GM12878 (cell line): ENCODE results near the gene LMO2. TPM values are rescaled to one million over a fixed set of nuclear protein-coding genes. Genes with fewer than 3 reads are reported as not detected.

Experiments
- ATAC-seq: fragments of 200-7000 bp; cut with Tn5 transposase; 3 replicates; pipeline ENCODE4 v1.9.1; 2020; ENCODE audit warnings: mild to moderate bottlenecking, moderate library complexity
- BruUV-seq: library from RNA; stranded (reverse); fragments of 400-500 nt; replicated peaks from 2 replicates; lab custom pipeline; 2021; lab: Mats Ljungman, UMichigan
- CTCF ChIA-PET: fragments of 300-600 bp; sonication (Branson Sonifier 250); formaldehyde crosslinking; extraction: SDS; loops from one replicate; lab custom pipeline; 2021; ENCODE audit warnings: inconsistent platforms; lab: Yijun Ruan, JAX
- POLR2A ChIA-PET: fragments of 350-600 bp; formaldehyde crosslinking; extraction: SDS; loops from one replicate; lab custom pipeline; 2021; ENCODE audit warnings: inconsistent platforms; lab: Charles Lee
- RAD21 ChIA-PET: fragments of 300-600 bp; sonication (Branson Sonifier 250); formaldehyde crosslinking; loops from one replicate; lab custom pipeline; 2023; ENCODE audit warnings: antibody characterized with exemption; ENCODE audit not compliant: unreplicated experiment; lab: Charles Lee
- SMC1A ChIA-PET: fragments of 300-600 bp; sonication (Branson Sonifier 250); formaldehyde crosslinking; loops from one replicate; lab custom pipeline; 2023; ENCODE audit not compliant: unreplicated experiment, uncharacterized antibody; lab: Charles Lee
- DNase-seq: peaks from one replicate; pipeline ENCODE4 v3.0.0-alpha.2; 2011; ENCODE audit warnings: low read depth, low spot score
- FAIRE-seq: peaks from 3 replicates; lab custom pipeline; 2011; peaks lifted over from hg19 to GRCh38; lab: Jason Lieb, UNC
- H2AFZ ChIP-seq: 2 replicates; pipeline ENCODE4 v1.6.0; 2011; ENCODE audit warnings: low read depth, low read length, control low read depth; ENCODE audit not compliant: control insufficient read depth
- H3K27ac ChIP-seq: 2 replicates; pipeline ENCODE4 v1.5.1; 2011; ENCODE audit warnings: control low read depth; ENCODE audit not compliant: control insufficient read depth, insufficient read depth
- H3K27me3 ChIP-seq, 2 experiments: replicated peaks in 1 of 2; 2 replicates each; pipeline versions ENCODE4 v1.6.0 to v1.6.1; 2011; ENCODE audit warnings: low read length in 1 of 2; ENCODE audit not compliant: control insufficient read depth in 2 of 2, insufficient read depth in 2 of 2
- H3K36me3 ChIP-seq, 2 experiments: 2 replicates each; pipeline ENCODE4 v1.5.1; 2011; ENCODE audit warnings: low read length in 1 of 2; ENCODE audit not compliant: control insufficient read depth in 2 of 2, insufficient read depth in 2 of 2
- H3K4me1 ChIP-seq: 2 replicates; pipeline ENCODE4 v1.6.1; 2011; ENCODE audit warnings: mild to moderate bottlenecking, low read length, moderate library complexity, mixed read lengths; ENCODE audit not compliant: control insufficient read depth, insufficient read depth
- H3K4me2 ChIP-seq: 2 replicates; pipeline ENCODE4 v1.6.0; 2011; ENCODE audit warnings: control low read depth; ENCODE audit not compliant: control insufficient read depth, insufficient read depth
- H3K4me3 ChIP-seq: fragments of 200-600 bp; sonication (generic); 2 replicates; pipeline ENCODE4 v1.5.1; 2016
- H3K79me2 ChIP-seq: 2 replicates; pipeline ENCODE4 v1.6.0; 2011; ENCODE audit warnings: low read length; ENCODE audit not compliant: control insufficient read depth, insufficient read depth
- H3K9ac ChIP-seq: 2 replicates; pipeline ENCODE4 v1.8.0; 2011; ENCODE audit warnings: low read length, control low read depth, mixed read lengths; ENCODE audit not compliant: control insufficient read depth, insufficient read depth
- H3K9me3 ChIP-seq: replicated peaks from 3 replicates; pipeline ENCODE4 v1.5.1; 2011; ENCODE audit warnings: mild to moderate bottlenecking, low read length; ENCODE audit not compliant: control insufficient read depth, insufficient read depth
- H4K20me1 ChIP-seq: 2 replicates; pipeline ENCODE4 v1.6.0; 2011; ENCODE audit not compliant: control insufficient read depth, insufficient read depth
- BHLHE40 ChIP-seq, 2 experiments: fragments of 450-650 bp in 1 of 2; IDR thresholded peaks; 2 replicates each; pipeline ENCODE4 v1.6.1; 2011 to 2017; ENCODE audit warnings: low read depth in 2 of 2, borderline replicate concordance in 1 of 2, improper control_type of control experiment in 1 of 2, low read length in 1 of 2, mild to moderate bottlenecking in 1 of 2
- CREM ChIP-seq: IDR thresholded peaks from 2 replicates; pipeline ENCODE4 v1.6.1; 2014; ENCODE audit warnings: antibody characterized with exemption, low read depth
- CTCF ChIP-seq, 3 experiments: IDR thresholded peaks in 2 of 3; conservative IDR thresholded peaks in 1 of 3; 2 replicates each; pipeline ENCODE4 v1.5.1; 2011; ENCODE audit warnings: low read depth in 3 of 3, low read length in 3 of 3, mild to moderate bottlenecking in 3 of 3, control low read depth in 2 of 3, moderate library complexity in 2 of 3, inconsistent platforms in 1 of 3, mixed read lengths in 1 of 3; ENCODE audit not compliant: control insufficient read depth in 2 of 3, insufficient read depth in 1 of 3; ENCODE audit errors: extremely low read depth in 1 of 3
- ELK1 ChIP-seq: IDR thresholded peaks from 2 replicates; pipeline ENCODE4 v1.6.1; 2012; ENCODE audit warnings: low read depth, low read length, improper control_type of control experiment
- ESRRA ChIP-seq: IDR thresholded peaks from 2 replicates; pipeline ENCODE4 v1.6.1; 2012; ENCODE audit warnings: mild to moderate bottlenecking, low read length, improper control_type of control experiment
- HSF1 ChIP-seq: fragments of 150-350 bp; IDR thresholded peaks from 2 replicates; pipeline ENCODE4 v1.6.1; 2014; ENCODE audit warnings: mild to moderate bottlenecking, low read depth, low read length
- MTA2 ChIP-seq: fragments of 450-650 bp; IDR thresholded peaks from 2 replicates; pipeline ENCODE4 v1.6.1; 2016; ENCODE audit warnings: low read depth, mild to moderate bottlenecking, moderate library complexity
- MYC ChIP-seq: IDR thresholded peaks from 2 replicates; pipeline ENCODE4 v1.6.1; 2011; ENCODE audit warnings: mild to moderate bottlenecking, low read length, moderate library complexity, inconsistent platforms; ENCODE audit not compliant: insufficient read depth, insufficient replicate concordance, insufficient read length, severe bottlenecking
- RAD21 ChIP-seq: IDR thresholded peaks from 2 replicates; pipeline ENCODE4 v1.6.1; 2011; ENCODE audit warnings: mild to moderate bottlenecking, low read depth, low read length, moderate library complexity; ENCODE audit not compliant: insufficient read depth
- RB1 ChIP-seq: fragments of 450-650 bp; formaldehyde crosslinking; IDR thresholded peaks from 2 replicates; pipeline ENCODE4 v1.6.1; 2017; ENCODE audit warnings: mild to moderate bottlenecking, borderline replicate concordance
- RCOR1 ChIP-seq: conservative IDR thresholded peaks from 2 replicates; pipeline ENCODE4 v1.6.1; 2012; ENCODE audit warnings: low read depth, low read length, improper control_type of control experiment
- SIX5 ChIP-seq: IDR thresholded peaks from 2 replicates; pipeline ENCODE4 v1.6.1; 2011; ENCODE audit warnings: mild to moderate bottlenecking, low read depth, low read length, moderate library complexity; ENCODE audit not compliant: severe bottlenecking
- SMC3 ChIP-seq: IDR thresholded peaks from 2 replicates; pipeline ENCODE4 v1.6.1; 2011; ENCODE audit warnings: low read length, improper control_type of control experiment, borderline replicate concordance
- SUPT20H ChIP-seq: IDR thresholded peaks from 2 replicates; pipeline ENCODE4 v1.6.1; 2011; ENCODE audit warnings: low read depth, mild to moderate bottlenecking, low read length, moderate library complexity, borderline replicate concordance; ENCODE audit not compliant: control insufficient read depth
- SUZ12 ChIP-seq: fragments of 200-600 bp; sonication (generic); IDR thresholded peaks from one replicate; pipeline ENCODE4 v1.6.1; 2018; ENCODE audit warnings: antibody characterized with exemption, mild to moderate bottlenecking; ENCODE audit not compliant: unreplicated experiment
- YY1 ChIP-seq: IDR thresholded peaks from 2 replicates; pipeline ENCODE4 v1.6.1; 2011; ENCODE audit warnings: low read depth, mild to moderate bottlenecking, low read length
- ZNF207 ChIP-seq: fragments of 450-650 bp; IDR thresholded peaks from 2 replicates; pipeline ENCODE4 v1.6.1; 2014; ENCODE audit warnings: antibody characterized with exemption, mild to moderate bottlenecking, borderline replicate concordance
- WGBS: methylation state at CpG from one replicate; pipeline ENCODE4 v1.1.6; 2016; ENCODE audit warnings: low lambda C conversion rate; ENCODE audit not compliant: insufficient replicate concordance, insufficient coverage; ENCODE audit errors: missing lambda C conversion rate; 5-methylcytosine and 5-hydroxymethylcytosine counted together
- in situ Hi-C: fragments of 300-500 bp; cut with MboI; formaldehyde crosslinking; loops from 9 replicates; pipeline ENCODE4 v1.14.3; 2018; ENCODE audit warnings: mixed read lengths
- intact Hi-C: fragments of 100-400 bp; cut with micrococcal nuclease; formaldehyde crosslinking; loops from one replicate; pipeline ENCODE4 v1.14.2; 2022; ENCODE audit not compliant: unreplicated experiment
- polyA plus RNA-seq, 11 experiments: library from polyadenylated mRNA; depleted of rRNA in 4 of 11; unstranded in 6 of 11; stranded (reverse) in 5 of 11; fragments of >200 nt; fragmentation: Nextera tagmentation in 4 of 11; fragmentation: Illumina TruSeq in 1 of 11; extraction: Ambion mirVana in 4 of 11; extraction: Trizol in 1 of 11; gene quantifications; 1 replicate in 1 of 11; 2 replicates in 10 of 11; pipeline versions ENCODE4 v1.2.1 to v1.2.3, GENCODE V29; 2011 to 2016; ENCODE audit warnings: inconsistent platforms in 2 of 11, missing spikeins in 2 of 11, low read depth in 1 of 11
- total RNA-seq, 4 experiments: library from RNA; depleted of rRNA in 3 of 4; stranded (reverse); fragments of >200 nt in 3 of 4; fragmentation: Illumina TruSeq in 1 of 4; extraction: Trizol in 1 of 4; gene quantifications; 2 replicates each; pipeline versions ENCODE4 v1.2.1 to v1.2.3, GENCODE V29; 2013 to 2021

The LMO2 gene
- total and polyA plus RNA-seq, 10 of the 15 experiments (the other 5 are each of a cell fraction or from before 2014, with no cell fraction given), result 0.29 to 1.9 (median 1.1) TPM; not detected in 1

- Histone ChIP-seq H3K36me3 (no peaks in the 10 kb centered on the region), H3K9ac (no peak overlapping the region), H2AFZ (no peak overlapping the region), H4K20me1 (no peaks in the 10 kb centered on the region), H3K4me2 (no peak overlapping the region), H3K9me3 (no peaks in the 10 kb centered on the region), H3K4me3 (no peak overlapping the region)
- DNase-seq (peak; percentile 32), FAIRE-seq (peak; percentile 89)
- in situ Hi-C loops, result no loop called here
- ChIA-PET CTCF (interaction anchor here (0.6 to 10.0 kb wide), 26 partner anchors 9 to 631 kb away, joined by 3 to 187 read pairs (median 4); no protein-coding TSS in a partner anchor), POLR2A (no interaction called here), SMC1A (interaction anchor here (0.6 to 3.1 kb wide), 14 partner anchors 10 to 317 kb away, joined by 3 to 42 read pairs (median 6); no protein-coding TSS in a partner anchor)
- intact Hi-C loops, result loop anchor here (1.0 to 10.0 kb wide), 5 partner anchors 64 to 637 kb away; partner anchors contain the start of gene ABTB2
- 0% methylated on average over 10 of the region's 10 CpGs for WGBS
- no peak for TF ChIP-seq SIX5
- no peak for TF ChIP-seq RCOR1
- TF ChIP-seq SUPT20H, result no peak
- TF ChIP-seq MYC, result no peak
- no peak for TF ChIP-seq ELK1
- peak; percentile 85 to 94 (median 88); a peak in 5 of 6 replicates for TF ChIP-seq CTCF (IDR thresholded peaks at IDR 0.05 in 2 of 3, conservative IDR thresholded peaks at IDR 0.05 in 1 of 3; ENCODE audit: control insufficient read depth in 2 of 3, extremely low read depth in 1 of 3, insufficient read depth in 1 of 3, low read depth in 3 of 3, low read length in 3 of 3)
- no peak for TF ChIP-seq ZNF207
- TF ChIP-seq BHLHE40 (IDR thresholded peaks at IDR 0.05; ENCODE audit: borderline replicate concordance in 1 of 2, low read depth in 2 of 2, low read length in 1 of 2), result 0 out of 4 replicates have a peak, but pooled peaks of 1 of the 2 experiments have one; percentile 5
- peak; percentile 100 for TF ChIP-seq RAD21
- TF ChIP-seq MTA2, result no peak
- peak; percentile 100 for TF ChIP-seq SMC3
- no peak for TF ChIP-seq CREM
- no peak for TF ChIP-seq HSF1
- TF ChIP-seq YY1, result peak; percentile 84
- TF ChIP-seq RB1, result peak; percentile 23; the same call in 1 of the 2 replicates
- TF ChIP-seq ESRRA, result 0 out of 2 replicates have a peak, but pooled peaks have one; percentile 36
- no peak for TF ChIP-seq SUZ12
- TF ChIP-seq, all 136 proteins: peak for 7
- Histone ChIP-seq H3K4me1 (no peaks in the 10 kb centered on the region), H3K27me3 (peaks cover 0 to 2% of the 10 kb centered on the region in 2 experiments; a peak in 1 of 4 replicates), H3K79me2 (no peaks in the 10 kb centered on the region), H3K27ac (no peak overlapping the region)
- no TSS peak for BruUV-seq
- ATAC-seq, result peak; percentile 99
- RAD21 ChIA-PET, result interaction anchor here (1.3 to 4.5 kb wide), 4 partner anchors 112 to 130 kb away, joined by 3 to 29 read pairs (median 10); no protein-coding TSS in a partner anchor
These were observed 33.9 kb downstream of the LMO2 start for GRCh38 chr11:33857933-33858371.
